ENCODE measurements around the gene KTI12. TPM values are rescaled to one million over a fixed set of nuclear protein-coding genes. Genes with fewer than 3 reads are reported as not detected.
"Not testable (repeated sequence)": the region's sequence is repeated elsewhere in the genome, so short reads cannot be mapped to it uniquely, and the experiment has no call there.

KTI12 gene
- total RNA-seq, 2 donors from 2014 or later = 17.6 to 27.8 TPM

DNA sequence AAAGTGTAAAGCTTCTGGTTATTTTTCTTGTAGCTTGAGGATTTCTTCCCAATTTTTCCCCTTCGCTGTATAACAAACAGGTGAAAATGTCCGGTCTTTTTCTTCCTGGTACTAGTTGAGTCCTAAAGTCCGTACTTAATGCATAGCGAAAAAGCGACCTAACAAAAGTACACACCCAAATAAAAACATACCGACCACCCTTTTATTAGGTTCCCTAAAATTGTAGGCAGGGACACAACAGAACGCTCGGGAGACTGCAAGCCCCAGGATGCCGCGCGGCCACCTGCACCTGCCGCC, 22.2 kb upstream of the KTI12 start:
- H3K4me1 Mint-ChIP-seq (ENCODE audit: low read depth in 2 of 2) = peaks cover 47 to 51% of the 10 kb centered on the region in 2 donors
- ATAC-seq (no peak), DNase-seq (ENCODE audit: low spot score) (no peak)
- no peaks in the 10 kb centered on the region for H3K9me3 Mint-ChIP-seq
- no peaks in the 10 kb centered on the region for H3K27me3 Mint-ChIP-seq
- H3K27ac Mint-ChIP-seq = peak overlapping the region; percentile 92 to 95
- H3K36me3 Mint-ChIP-seq = peaks cover 5% of the 10 kb centered on the region
- peak overlapping the region; percentile 99 for H3K4me3 Mint-ChIP-seq

GRCh38 chr1:52055066-52055865, 21.7 kb upstream of the KTI12 start, which contains the start of gene TXNDC12:
TXNDC12 (minus strand) TSS chr1:52055191; CDS start chr1:52055096, 95 bp downstream.
- H3K4me1 Mint-ChIP-seq (ENCODE audit: low read depth in 2 of 2) = peaks cover 43 to 53% of the 10 kb centered on the region in 2 donors
- ATAC-seq = peak; percentile 69 to 77
- H3K36me3 Mint-ChIP-seq = peaks cover 5% of the 10 kb centered on the region
- H3K4me3 Mint-ChIP-seq = peak within 1 kb of the TSS; percentile 99
- H3K27ac Mint-ChIP-seq = peak within 1 kb of the TSS; percentile 92 to 95
- peak; percentile 81 for DNase-seq (ENCODE audit: low spot score)
- H3K27me3 Mint-ChIP-seq = no peaks in the 10 kb centered on the region
- H3K9me3 Mint-ChIP-seq = no peaks in the 10 kb centered on the region

- Mint-ChIP-seq H3K27ac (peak overlapping the region; percentile 92 to 95), H3K4me3 (peak overlapping the region; percentile 99), H3K27me3 (no peaks in the 10 kb centered on the region), H3K9me3 (no peaks in the 10 kb centered on the region), H3K4me1 (ENCODE audit: low read depth in 2 of 2) (peaks cover 43 to 57% of the 10 kb centered on the region in 2 donors), H3K36me3 (peaks cover 5% of the 10 kb centered on the region)
- no peak for ATAC-seq
- DNase-seq (ENCODE audit: low spot score) = no peak
Measured at GRCh38 chr1:52054496-52055065, 21.0 kb upstream of the KTI12 start.

GRCh38 chr1:52053862-52054261, 20.3 kb upstream of the KTI12 start:
- Mint-ChIP-seq H3K36me3 (peaks cover 5% of the 10 kb centered on the region), H3K27me3 (no peaks in the 10 kb centered on the region), H3K4me3 (peak overlapping the region; percentile 99), H3K4me1 (ENCODE audit: low read depth in 2 of 2) (peaks cover 39 to 53% of the 10 kb centered on the region in 2 donors), H3K27ac (peak overlapping the region; percentile 12 to 95), H3K9me3 (no peaks in the 10 kb centered on the region)
- ATAC-seq (no peak), DNase-seq (ENCODE audit: low spot score) (no peak)

GRCh38 chr1:52049337-52049736, 15.7 kb upstream of the KTI12 start:
- H3K27me3 Mint-ChIP-seq = not testable (repeated sequence)
- H3K4me1 Mint-ChIP-seq (ENCODE audit: low read depth in 2 of 2) = peaks cover 21% of the 10 kb centered on the region in 2 donors

DNA sequence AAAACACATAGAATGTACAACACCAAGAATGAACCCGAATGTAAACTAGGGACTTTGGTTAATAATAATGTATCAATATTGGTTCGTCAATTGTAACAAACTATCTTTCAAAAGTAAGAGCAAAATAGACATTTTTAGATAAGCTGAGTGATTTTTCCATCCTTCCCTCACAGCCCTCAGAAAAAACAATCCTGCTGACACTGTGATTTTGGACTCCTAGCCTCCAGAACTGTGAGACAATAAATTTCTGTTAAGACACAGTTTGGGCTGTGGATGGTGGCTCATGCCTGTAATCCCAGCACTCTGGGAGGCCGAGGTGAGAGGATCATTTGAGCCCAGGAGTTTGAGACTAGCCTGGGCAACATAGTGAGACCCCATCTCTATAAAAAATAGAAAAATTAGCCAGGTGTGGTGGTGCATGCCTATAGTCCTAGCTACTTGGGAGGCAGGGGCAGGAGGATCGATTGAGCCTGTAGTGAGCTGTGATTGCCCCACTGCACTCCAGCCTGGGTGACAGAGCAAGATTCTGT, 12.1 kb upstream of the KTI12 start:
- not testable (repeated sequence) for DNase-seq (ENCODE audit: low spot score); H3K27ac Mint-ChIP-seq; H3K4me3 Mint-ChIP-seq; H3K9me3 Mint-ChIP-seq; H3K36me3 Mint-ChIP-seq; ATAC-seq; H3K27me3 Mint-ChIP-seq
- H3K4me1 Mint-ChIP-seq (ENCODE audit: low read depth in 2 of 2) = peaks cover 6 to 14% of the 10 kb centered on the region in 2 donors

More at GRCh38 chr1:52049337-52049736, 15.7 kb upstream of the KTI12 start:
- not testable (repeated sequence) for DNase-seq (ENCODE audit: low spot score); H3K9me3 Mint-ChIP-seq; H3K36me3 Mint-ChIP-seq; H3K27ac Mint-ChIP-seq; ATAC-seq; H3K4me3 Mint-ChIP-seq

DNA sequence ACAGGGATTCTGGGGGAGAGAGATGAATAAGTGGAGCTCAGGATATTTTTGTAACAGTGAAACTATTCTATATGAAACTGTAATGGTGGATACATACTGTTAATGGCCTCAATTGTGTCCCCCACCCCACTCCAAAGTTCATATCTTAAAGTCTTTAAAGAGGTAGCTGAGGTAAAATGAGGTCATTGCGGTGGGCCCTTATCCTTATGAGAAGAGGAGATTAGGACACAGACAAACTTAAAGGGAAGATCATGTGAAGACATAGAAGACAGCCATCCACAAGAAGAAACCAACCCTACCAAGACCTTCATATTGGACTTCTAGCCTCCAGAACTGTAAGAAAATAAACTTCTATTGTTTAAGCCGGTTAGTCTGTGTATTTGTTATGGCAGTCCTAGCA, 11.6 kb upstream of the KTI12 start:
- no peak overlapping the region for H3K4me3 Mint-ChIP-seq
- H3K27ac Mint-ChIP-seq = no peak overlapping the region
- peaks cover 4 to 14% of the 10 kb centered on the region in 2 donors for H3K4me1 Mint-ChIP-seq (ENCODE audit: low read depth in 2 of 2)
- H3K27me3 Mint-ChIP-seq = no peaks in the 10 kb centered on the region
- ATAC-seq = no peak
- DNase-seq (ENCODE audit: low spot score) = no peak
- no peaks in the 10 kb centered on the region for H3K9me3 Mint-ChIP-seq
- peaks cover 4% of the 10 kb centered on the region for H3K36me3 Mint-ChIP-seq

- H3K4me3 Mint-ChIP-seq = no peak overlapping the region
- H3K27ac Mint-ChIP-seq = no peak overlapping the region
- DNase-seq (ENCODE audit: low spot score) (no peak), ATAC-seq (no peak)
- H3K9me3 Mint-ChIP-seq = no peaks in the 10 kb centered on the region
- peaks cover 0 to 11% of the 10 kb centered on the region in 2 donors for H3K4me1 Mint-ChIP-seq (ENCODE audit: low read depth in 2 of 2)
- H3K27me3 Mint-ChIP-seq = no peaks in the 10 kb centered on the region
- no peaks in the 10 kb centered on the region for H3K36me3 Mint-ChIP-seq
Measured at GRCh38 chr1:52041551-52042185, 8.1 kb upstream of the KTI12 start.

DNA sequence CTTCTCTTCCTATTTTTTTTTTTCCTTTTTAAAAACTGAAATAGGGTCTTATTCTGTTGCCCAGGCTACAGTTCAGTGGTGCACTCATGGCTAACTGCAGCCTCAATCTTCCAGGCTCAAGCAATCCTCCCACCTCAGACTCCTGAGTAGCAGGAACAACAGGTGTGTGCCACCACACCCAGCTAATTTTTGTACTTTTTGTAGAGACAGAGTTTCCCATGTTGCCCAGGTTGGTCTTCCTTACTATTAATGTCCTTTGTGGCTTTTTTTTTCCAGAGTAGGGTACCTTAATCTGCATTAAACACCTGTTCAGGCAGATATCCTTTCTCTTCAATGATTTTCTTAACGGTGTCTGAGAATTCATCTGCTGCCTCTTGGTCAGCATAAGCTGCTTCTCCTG, 4.3 kb upstream of the KTI12 start:
- Mint-ChIP-seq H3K27me3 (no peaks in the 10 kb centered on the region), H3K36me3 (no peaks in the 10 kb centered on the region), H3K4me1 (ENCODE audit: low read depth in 2 of 2) (peaks cover 3 to 6% of the 10 kb centered on the region in 2 donors), H3K9me3 (no peaks in the 10 kb centered on the region), H3K4me3 (no peak overlapping the region), H3K27ac (no peak overlapping the region)
- DNase-seq (ENCODE audit: low spot score) (no peak), ATAC-seq (no peak)

DNA sequence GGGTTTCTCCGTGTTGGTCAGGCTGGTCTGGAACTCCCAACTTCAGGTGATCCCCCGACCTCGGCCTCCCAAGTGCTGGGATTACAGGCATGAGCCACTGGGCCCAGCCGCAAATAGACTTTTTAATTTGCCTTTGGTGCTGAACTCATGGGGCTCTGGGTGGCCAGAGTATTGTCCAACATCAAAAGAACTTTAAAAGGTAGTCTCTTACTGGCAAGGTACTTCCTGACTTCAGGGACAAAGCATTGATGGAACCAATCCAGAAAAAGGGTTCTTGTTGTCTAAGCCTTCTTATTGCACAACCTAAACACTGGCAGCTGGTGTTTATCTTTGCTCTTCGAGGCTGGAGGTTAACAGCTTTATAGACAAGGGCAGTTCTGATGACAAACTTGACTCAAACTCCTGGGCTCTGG, 3.8 kb upstream of the KTI12 start:
- Mint-ChIP-seq H3K4me3 (no peak overlapping the region), H3K27me3 (no peaks in the 10 kb centered on the region), H3K4me1 (ENCODE audit: low read depth in 2 of 2) (peaks cover 4 to 10% of the 10 kb centered on the region in 2 donors), H3K27ac (no peak overlapping the region), H3K9me3 (no peaks in the 10 kb centered on the region), H3K36me3 (no peaks in the 10 kb centered on the region)
- no peak for ATAC-seq
- DNase-seq (ENCODE audit: low spot score) = no peak

DNA sequence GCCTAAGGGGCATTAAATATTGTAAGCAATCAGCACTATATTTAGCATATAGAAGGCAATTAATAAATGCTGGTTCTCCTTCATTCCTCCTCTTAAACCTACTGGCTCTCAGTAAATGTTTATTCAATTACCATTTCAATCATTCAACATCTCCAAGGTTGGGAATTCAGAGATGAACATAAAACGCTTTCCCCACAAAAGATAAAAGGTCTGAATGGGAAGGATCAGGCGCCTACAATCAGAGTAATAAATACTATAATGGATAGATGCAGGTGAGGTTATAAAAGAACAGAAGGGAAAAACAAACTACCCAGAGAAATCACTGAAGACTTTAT, 407 bp upstream of the KTI12 start:
- DNase-seq (ENCODE audit: low spot score) (no peak), ATAC-seq (no peak)
- H3K36me3 Mint-ChIP-seq = no peaks in the 10 kb centered on the region
- peak overlapping the region; percentile 89 for H3K4me3 Mint-ChIP-seq
- H3K9me3 Mint-ChIP-seq = no peaks in the 10 kb centered on the region
- H3K27ac Mint-ChIP-seq = peak overlapping the region; percentile 92
- H3K4me1 Mint-ChIP-seq (ENCODE audit: low read depth in 2 of 2) = peaks cover 19 to 32% of the 10 kb centered on the region in 2 donors
- no peaks in the 10 kb centered on the region for H3K27me3 Mint-ChIP-seq

GRCh38 chr1:52032785-52033131, 852 bp downstream of the KTI12 start:
- Mint-ChIP-seq H3K9me3 (no peaks in the 10 kb centered on the region), H3K27ac (peak overlapping the region; percentile 92), H3K4me3 (peak overlapping the region; percentile 89), H3K27me3 (no peaks in the 10 kb centered on the region), H3K4me1 (ENCODE audit: low read depth in 2 of 2) (peaks cover 19 to 32% of the 10 kb centered on the region in 2 donors), H3K36me3 (no peaks in the 10 kb centered on the region)
- ATAC-seq (peak; percentile 17 to 48), DNase-seq (ENCODE audit: low spot score) (no peak)

- H3K36me3 Mint-ChIP-seq = peaks cover 1% of the 10 kb centered on the region
- no peaks in the 10 kb centered on the region for H3K9me3 Mint-ChIP-seq
- ATAC-seq (no peak), DNase-seq (ENCODE audit: low spot score) (no peak)
- H3K27ac Mint-ChIP-seq = peak overlapping the region; percentile 92
- H3K4me1 Mint-ChIP-seq (ENCODE audit: low read depth in 2 of 2) = peaks cover 19 to 32% of the 10 kb centered on the region in 2 donors
- H3K27me3 Mint-ChIP-seq = no peaks in the 10 kb centered on the region
- H3K4me3 Mint-ChIP-seq = peak overlapping the region; percentile 89
Measured at GRCh38 chr1:52032124-52032784, 1.4 kb downstream of the KTI12 start.

Measured in natural killer cell treated with Interleukin-12 subunit alpha and Interleukin-12 subunit beta and Interleukin-15 and Interleukin-18, amount 100 ng/mL, for 72 hours (primary cell).